Activated naive CD4-positive, alpha-beta T cell treated with anti-CD3 and anti-CD28 coated beads, Interleukin-2, amount 50 U/mL, for 24 hours (primary cell): Measurements from ENCODE around the gene MLLT6.
"Not testable (repeated sequence)": the region's sequence is repeated elsewhere in the genome, so short reads cannot be mapped to it uniquely, and the experiment has no call there.

Experiments
- H3K27ac Mint-ChIP-seq: one replicate; pipeline ENCODE4 v1.8.0; 2021; ENCODE audit warnings: mild to moderate bottlenecking, mixed read lengths
- H3K27me3 Mint-ChIP-seq: one replicate; pipeline ENCODE4 v1.8.0; 2021; ENCODE audit warnings: mixed read lengths
- H3K36me3 Mint-ChIP-seq: one replicate; pipeline ENCODE4 v1.8.0; 2021; ENCODE audit warnings: mixed read lengths
- H3K4me1 Mint-ChIP-seq: one replicate; pipeline ENCODE4 v1.8.0; 2021; ENCODE audit warnings: mixed read lengths
- H3K4me3 Mint-ChIP-seq: one replicate; pipeline ENCODE4 v1.8.0; 2021; ENCODE audit warnings: mild to moderate bottlenecking, mixed read lengths
- H3K9me3 Mint-ChIP-seq: one replicate; pipeline ENCODE4 v1.8.0; 2021; ENCODE audit warnings: mixed read lengths

MLLT6 gene

DNA sequence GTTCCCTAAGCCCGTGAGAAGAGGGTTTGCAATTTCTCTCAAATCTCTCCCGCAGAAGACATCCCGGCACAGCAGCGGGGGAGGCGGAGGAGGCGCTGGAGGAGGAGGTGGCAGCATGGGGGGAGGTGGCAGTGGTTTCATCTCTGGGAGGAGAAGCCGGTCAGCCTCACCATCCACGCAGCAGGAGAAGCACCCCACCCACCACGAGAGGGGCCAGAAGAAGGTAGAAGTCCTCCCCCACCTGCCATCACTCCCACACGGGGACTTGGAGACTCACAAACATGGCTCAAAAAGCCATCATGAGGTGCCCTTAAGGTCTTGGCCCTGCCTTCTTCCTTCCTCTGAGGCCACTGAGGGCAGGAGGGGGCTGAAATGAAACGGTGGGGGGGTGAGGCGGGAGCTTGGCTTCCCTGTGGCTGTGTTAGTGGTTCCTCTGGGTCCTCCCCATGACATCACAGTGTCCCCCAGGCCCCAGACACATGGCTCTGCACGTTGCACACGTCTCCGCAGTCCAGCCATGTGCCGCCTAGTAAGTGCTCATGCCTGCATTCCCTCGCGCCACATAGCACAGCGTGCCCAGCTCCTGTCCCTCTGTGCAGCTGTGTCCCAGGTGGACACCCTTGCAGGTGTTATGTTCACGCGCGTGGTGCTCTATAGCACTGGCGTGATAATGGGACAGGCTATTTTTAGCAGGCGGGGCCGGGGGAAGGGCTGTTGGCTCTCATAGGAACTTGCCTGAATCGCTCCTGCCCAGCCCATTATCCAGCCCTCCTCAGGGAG lies 6.9 kb downstream of the MLLT6 start:
- H3K27ac Mint-ChIP-seq = peak overlapping the region; percentile 70
- H3K4me3 Mint-ChIP-seq = no peak overlapping the region
- H3K4me1 Mint-ChIP-seq = peaks cover 73% of the 10 kb centered on the region
- no peaks in the 10 kb centered on the region for H3K27me3 Mint-ChIP-seq
- H3K36me3 Mint-ChIP-seq = peaks cover 21% of the 10 kb centered on the region
- no peaks in the 10 kb centered on the region for H3K9me3 Mint-ChIP-seq

DNA sequence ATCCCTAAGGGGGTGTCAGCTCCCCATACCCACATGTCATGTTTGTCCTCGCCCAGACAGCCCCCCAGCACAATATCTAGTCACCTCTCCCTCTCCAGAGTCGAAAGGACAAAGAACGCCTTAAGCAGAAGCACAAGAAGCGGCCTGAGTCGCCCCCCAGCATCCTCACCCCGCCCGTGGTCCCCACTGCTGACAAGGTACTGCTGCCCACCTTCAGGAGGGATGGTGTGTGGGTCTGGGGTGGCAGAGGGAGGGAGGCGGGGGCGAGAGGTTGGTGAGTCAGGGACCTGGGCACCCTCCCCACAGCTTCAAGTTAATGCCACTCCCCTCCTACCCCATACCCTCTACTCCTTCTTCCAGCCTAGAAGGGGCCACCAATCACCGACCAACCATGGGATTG lies 7.5 kb downstream of the MLLT6 start:
- Mint-ChIP-seq H3K9me3 (no peaks in the 10 kb centered on the region), H3K4me3 (no peak overlapping the region), H3K27ac (peak overlapping the region; percentile 70), H3K4me1 (peaks cover 71% of the 10 kb centered on the region), H3K27me3 (no peaks in the 10 kb centered on the region), H3K36me3 (peaks cover 17% of the 10 kb centered on the region)

DNA sequence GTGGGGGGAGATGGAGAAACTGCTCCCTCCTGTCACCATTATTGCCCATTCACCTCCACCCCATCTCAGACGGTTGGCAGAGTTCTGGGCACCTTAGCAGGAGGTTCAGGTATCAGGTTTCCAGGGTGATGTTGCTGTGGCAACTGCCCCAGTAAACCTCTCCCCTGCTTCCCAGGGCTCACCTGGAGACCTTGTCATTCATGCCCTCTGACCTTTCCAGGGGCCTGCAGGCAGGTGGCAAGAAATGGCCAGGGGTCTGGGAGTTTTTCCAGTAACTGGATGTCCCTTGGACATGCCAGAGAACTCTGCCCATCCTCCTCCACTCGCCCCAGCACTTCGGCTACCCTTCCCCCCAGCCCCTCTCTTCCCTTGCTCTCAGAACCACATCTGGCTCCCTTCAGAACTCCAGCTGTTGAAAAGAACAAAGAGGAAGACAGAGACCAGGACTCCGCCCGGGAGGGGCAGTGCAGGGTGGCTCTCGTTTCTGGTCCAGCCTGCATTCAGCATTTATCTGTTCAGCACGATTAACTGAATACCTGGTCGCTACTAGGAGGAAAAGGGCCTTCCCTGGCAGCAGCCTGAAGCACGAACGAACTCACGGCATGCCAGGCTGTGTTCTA lies 8.5 kb downstream of the MLLT6 start:
- Mint-ChIP-seq H3K27me3 (no peaks in the 10 kb centered on the region), H3K4me3 (no peak overlapping the region), H3K27ac (peak overlapping the region; percentile 51), H3K4me1 (peaks cover 70% of the 10 kb centered on the region), H3K36me3 (peaks cover 15% of the 10 kb centered on the region), H3K9me3 (no peaks in the 10 kb centered on the region)

DNA sequence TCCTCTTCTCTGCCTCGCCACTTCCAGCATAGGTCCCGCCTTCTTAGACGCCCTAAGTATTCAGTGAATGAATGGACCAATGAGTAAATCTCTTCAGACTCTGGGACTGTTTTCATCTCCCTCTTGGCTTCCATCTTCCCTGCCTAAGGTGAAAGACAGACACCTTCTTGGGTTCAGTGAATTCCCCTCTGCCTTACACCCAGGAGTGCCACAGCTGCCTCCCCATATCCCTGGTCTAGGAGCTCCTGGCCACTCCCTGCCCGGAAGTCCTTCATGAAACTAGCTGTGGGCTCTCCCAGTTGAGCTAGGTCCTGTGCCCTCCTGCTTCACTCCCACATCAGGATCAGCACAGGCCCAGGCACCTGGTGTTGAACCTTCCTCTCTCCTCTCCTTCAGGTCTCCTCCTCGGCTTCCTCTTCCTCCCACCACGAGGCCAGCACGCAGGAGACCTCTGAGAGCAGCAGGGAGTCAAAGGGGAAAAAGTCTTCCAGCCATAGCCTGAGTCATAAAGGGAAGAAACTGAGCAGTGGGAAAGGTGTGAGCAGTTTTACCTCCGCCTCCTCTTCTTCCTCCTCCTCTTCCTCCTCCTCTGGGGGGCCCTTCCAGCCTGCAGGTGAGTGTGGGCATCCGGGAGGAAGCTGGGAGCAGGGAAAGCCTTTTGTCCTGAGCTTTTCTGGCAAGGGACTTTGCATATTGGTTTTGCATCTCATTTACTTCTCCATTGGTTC lies 10.3 kb downstream of the MLLT6 start:
- Mint-ChIP-seq H3K36me3 (peaks cover 14% of the 10 kb centered on the region), H3K4me1 (peaks cover 59% of the 10 kb centered on the region), H3K27me3 (no peaks in the 10 kb centered on the region), H3K4me3 (peak overlapping the region; percentile 45), H3K9me3 (no peaks in the 10 kb centered on the region), H3K27ac (peak overlapping the region; percentile 85)

- Mint-ChIP-seq H3K9me3 (no peaks in the 10 kb centered on the region), H3K4me3 (no peak overlapping the region), H3K36me3 (peaks cover 16% of the 10 kb centered on the region), H3K27me3 (no peaks in the 10 kb centered on the region), H3K4me1 (peaks cover 59% of the 10 kb centered on the region), H3K27ac (no peak overlapping the region)
Measured at GRCh38 chr17:38716368-38717005, 11.4 kb downstream of the MLLT6 start.

GRCh38 chr17:38717139-38717745 lies 12.2 kb downstream of the MLLT6 start:
- Mint-ChIP-seq H3K27me3 (no peaks in the 10 kb centered on the region), H3K9me3 (no peaks in the 10 kb centered on the region), H3K4me1 (peaks cover 54% of the 10 kb centered on the region), H3K4me3 (no peak overlapping the region), H3K36me3 (peaks cover 16% of the 10 kb centered on the region), H3K27ac (peak overlapping the region; percentile 84)

- no peaks in the 10 kb centered on the region for H3K27me3 Mint-ChIP-seq
- peaks cover 54% of the 10 kb centered on the region for H3K4me1 Mint-ChIP-seq
- H3K36me3 Mint-ChIP-seq = peaks cover 18% of the 10 kb centered on the region
- no peaks in the 10 kb centered on the region for H3K9me3 Mint-ChIP-seq
- H3K4me3 Mint-ChIP-seq = no peak overlapping the region
- peak overlapping the region; percentile 41 for H3K27ac Mint-ChIP-seq
Measured at GRCh38 chr17:38719289-38719942, 14.3 kb downstream of the MLLT6 start.

DNA sequence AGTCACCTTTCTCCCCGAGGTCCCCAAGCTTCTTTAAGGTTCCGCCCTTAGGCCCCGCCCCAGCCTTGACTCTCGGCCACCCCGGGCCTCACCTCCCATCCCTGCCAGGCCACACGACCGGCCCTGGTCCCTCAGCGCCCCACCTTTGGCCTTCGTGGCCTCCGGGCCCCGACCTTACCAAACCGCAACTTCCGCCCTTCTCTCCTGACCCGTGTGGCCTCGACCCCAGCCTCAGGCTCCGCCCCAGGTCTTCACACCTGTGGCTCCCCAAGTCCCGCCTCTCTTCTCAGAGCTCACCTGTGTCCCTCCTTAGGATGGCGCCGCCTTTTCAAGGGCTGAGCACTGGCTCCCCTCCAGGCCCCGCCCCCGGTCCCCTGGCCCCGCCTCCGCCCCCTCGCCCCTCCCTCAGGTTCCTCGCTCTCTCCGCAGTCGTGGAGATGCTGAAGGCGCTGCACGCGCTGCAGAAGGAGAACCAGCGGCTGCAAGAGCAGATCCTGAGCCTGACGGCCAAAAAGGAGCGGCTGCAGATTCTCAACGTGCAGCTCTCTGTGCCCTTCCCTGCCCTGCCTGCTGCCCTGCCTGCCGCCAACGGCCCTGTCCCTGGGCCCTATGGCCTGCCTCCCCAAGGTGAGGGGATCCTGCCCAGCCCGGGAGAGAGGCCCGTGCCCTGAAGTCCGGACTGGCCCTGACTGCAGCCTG lies 15.0 kb downstream of the MLLT6 start:
- peaks cover 54% of the 10 kb centered on the region for H3K4me1 Mint-ChIP-seq
- no peak overlapping the region for H3K27ac Mint-ChIP-seq
- H3K36me3 Mint-ChIP-seq = peaks cover 14% of the 10 kb centered on the region
- no peaks in the 10 kb centered on the region for H3K9me3 Mint-ChIP-seq
- H3K4me3 Mint-ChIP-seq = no peak overlapping the region
- no peaks in the 10 kb centered on the region for H3K27me3 Mint-ChIP-seq

DNA sequence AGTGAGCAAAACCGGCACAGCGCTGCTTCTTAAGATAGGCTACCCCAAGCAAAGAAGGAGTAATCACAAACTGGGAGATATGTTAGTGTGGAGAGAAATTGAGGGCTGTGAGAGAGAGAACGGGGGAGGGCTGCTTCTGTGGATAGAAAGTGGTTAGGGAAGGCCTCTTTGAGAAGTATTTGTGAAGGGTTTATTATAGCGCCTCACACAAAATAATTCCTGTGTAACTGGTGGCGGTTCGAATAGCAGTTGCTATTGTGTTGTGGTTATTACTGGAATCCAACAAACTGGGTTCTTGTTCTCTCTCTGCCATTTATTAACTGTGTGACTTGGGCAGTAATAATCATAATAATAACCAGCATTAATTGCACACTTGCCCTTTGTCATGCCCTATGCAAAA lies 15.9 kb downstream of the MLLT6 start:
- Mint-ChIP-seq H3K4me1 (peaks cover 54% of the 10 kb centered on the region), H3K9me3 (no peaks in the 10 kb centered on the region), H3K27ac (peak overlapping the region; percentile 49), H3K36me3 (peaks cover 14% of the 10 kb centered on the region), H3K4me3 (no peak overlapping the region), H3K27me3 (no peaks in the 10 kb centered on the region)

DNA sequence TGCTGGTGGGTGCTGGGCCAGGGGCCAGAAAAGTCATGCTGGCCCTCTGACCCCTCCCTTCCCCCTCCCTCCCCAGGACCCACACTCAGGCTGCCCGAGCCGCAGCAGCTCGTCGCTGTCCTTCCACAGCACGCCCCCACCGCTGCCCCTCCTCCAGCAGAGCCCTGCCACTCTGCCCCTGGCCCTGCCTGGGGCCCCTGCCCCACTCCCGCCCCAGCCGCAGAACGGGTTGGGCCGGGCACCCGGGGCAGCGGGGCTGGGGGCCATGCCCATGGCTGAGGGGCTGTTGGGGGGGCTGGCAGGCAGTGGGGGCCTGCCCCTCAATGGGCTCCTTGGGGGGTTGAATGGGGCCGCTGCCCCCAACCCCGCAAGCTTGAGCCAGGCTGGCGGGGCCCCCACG lies 16.7 kb downstream of the MLLT6 start:
- Mint-ChIP-seq H3K27me3 (no peaks in the 10 kb centered on the region), H3K27ac (no peak overlapping the region), H3K4me1 (peaks cover 58% of the 10 kb centered on the region), H3K9me3 (no peaks in the 10 kb centered on the region), H3K36me3 (peaks cover 14% of the 10 kb centered on the region), H3K4me3 (no peak overlapping the region)

DNA sequence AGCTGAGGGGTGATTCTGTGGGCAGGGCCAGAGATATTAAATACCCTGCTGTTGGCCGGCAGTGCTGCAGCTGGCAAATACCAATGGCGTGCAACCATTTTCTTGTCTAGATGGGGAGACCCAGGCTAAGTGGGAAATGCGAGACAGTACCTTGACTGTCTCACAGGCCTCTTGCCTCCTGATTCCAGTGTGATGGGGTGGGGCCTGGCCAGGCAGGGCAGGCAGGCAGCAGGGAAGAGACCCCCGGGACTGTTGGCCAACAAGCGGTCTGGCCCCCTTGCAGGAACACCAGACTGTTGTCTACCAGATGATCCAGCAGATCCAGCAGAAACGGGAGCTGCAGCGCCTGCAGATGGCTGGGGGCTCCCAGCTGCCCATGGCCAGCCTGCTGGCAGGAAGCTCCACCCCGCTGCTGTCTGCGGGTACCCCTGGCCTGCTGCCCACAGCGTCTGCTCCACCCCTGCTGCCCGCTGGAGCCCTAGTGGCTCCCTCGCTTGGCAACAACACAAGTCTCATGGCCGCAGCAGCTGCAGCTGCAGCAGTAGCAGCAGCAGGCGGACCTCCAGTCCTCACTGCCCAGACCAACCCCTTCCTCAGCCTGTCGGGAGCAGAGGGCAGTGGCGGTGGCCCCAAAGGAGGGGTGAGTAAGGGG lies 19.4 kb downstream of the MLLT6 start:
- Mint-ChIP-seq H3K36me3 (peaks cover 8% of the 10 kb centered on the region), H3K9me3 (no peaks in the 10 kb centered on the region), H3K27ac (no peak overlapping the region), H3K27me3 (no peaks in the 10 kb centered on the region), H3K4me3 (peak overlapping the region; percentile 47), H3K4me1 (peaks cover 66% of the 10 kb centered on the region)

DNA sequence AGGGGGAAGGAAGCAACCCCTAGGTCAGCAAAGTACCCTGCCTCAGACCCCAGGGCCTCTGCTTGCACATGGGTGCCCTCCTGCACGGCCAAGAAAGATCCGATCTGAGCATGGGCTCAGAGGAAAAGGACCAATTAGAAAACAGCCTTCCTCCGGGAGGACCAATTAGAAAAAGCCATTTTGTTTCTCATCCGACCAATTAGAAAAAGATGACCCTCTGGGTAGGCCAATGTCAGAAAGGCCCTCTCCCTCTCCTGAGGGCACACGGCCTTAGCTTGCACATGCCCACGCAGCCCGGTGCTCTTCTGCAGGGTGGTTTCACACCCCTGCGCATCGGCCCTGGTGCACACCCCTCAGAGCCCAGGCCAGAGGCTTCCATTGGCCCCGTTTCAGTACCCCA lies 20.0 kb downstream of the MLLT6 start:
- Mint-ChIP-seq H3K36me3 (peaks cover 8% of the 10 kb centered on the region), H3K4me3 (peak overlapping the region; percentile 11), H3K4me1 (peaks cover 68% of the 10 kb centered on the region), H3K9me3 (no peaks in the 10 kb centered on the region), H3K27me3 (no peaks in the 10 kb centered on the region), H3K27ac (peak overlapping the region; percentile 74)

- not testable (repeated sequence) for H3K27me3 Mint-ChIP-seq, H3K27ac Mint-ChIP-seq, H3K36me3 Mint-ChIP-seq, H3K9me3 Mint-ChIP-seq
- H3K4me1 Mint-ChIP-seq = peaks cover 68% of the 10 kb centered on the region
- peak overlapping the region; percentile 42 for H3K4me3 Mint-ChIP-seq
Measured at GRCh38 chr17:38726145-38726544, 21.1 kb downstream of the MLLT6 start.

- Mint-ChIP-seq H3K9me3 (no peaks in the 10 kb centered on the region), H3K36me3 (peaks cover 3% of the 10 kb centered on the region), H3K4me1 (peaks cover 75% of the 10 kb centered on the region), H3K27ac (peak overlapping the region; percentile 94), H3K27me3 (no peaks in the 10 kb centered on the region), H3K4me3 (peak overlapping the region; percentile 76)
Measured at GRCh38 chr17:38727736-38728135, 22.7 kb downstream of the MLLT6 start.
